ENCODE data around the gene MYEF2. TPM values are rescaled to one million over a fixed set of nuclear protein-coding genes. Genes with fewer than 3 reads are reported as not detected.

Gene MYEF2
- total RNA-seq, 1 donor from 2014 or later = 0.56 TPM

GRCh38 chr15:48145923-48146322, 32.2 kb downstream of the MYEF2 start:
- no peak for ATAC-seq

DNA sequence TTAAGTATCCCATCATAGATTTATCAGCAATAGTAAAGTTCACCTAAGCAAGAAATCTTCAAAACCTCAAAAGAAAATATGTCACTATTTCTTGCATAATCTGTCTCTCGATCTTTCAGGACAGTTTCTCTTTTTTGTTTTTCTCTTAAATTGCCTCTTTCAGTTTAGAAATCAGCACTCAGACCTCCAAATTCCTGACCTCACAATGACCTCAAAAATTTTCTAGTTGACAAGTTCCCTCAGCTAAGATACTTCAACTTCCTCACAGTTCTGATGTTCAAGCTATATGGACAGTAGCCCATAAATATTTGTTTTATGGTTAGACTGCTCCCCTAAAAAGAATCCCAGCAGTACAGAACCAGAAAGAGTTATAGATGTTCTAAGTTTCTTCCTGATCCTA, 33.2 kb downstream of the MYEF2 start:
- no peak for ATAC-seq

DNA sequence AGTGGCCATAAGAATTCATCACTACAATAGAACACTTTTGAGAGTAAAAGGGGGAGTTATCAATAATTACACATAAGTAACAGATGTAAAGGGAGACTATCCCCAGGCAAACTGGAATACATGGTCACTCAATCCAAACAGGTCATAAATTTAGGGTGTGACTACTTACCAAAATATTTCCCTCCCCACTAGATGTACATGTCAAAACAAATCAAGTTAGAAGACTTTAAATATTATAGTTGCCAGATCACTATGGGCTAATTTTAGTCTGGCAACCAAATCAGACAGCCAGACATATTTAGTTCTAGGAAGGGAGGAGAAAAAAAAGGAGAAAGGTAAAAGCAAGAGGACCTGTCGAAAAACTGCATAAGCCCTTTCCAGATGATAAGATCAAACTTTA, 34.2 kb downstream of the MYEF2 start:
- ATAC-seq = no peak

DNA sequence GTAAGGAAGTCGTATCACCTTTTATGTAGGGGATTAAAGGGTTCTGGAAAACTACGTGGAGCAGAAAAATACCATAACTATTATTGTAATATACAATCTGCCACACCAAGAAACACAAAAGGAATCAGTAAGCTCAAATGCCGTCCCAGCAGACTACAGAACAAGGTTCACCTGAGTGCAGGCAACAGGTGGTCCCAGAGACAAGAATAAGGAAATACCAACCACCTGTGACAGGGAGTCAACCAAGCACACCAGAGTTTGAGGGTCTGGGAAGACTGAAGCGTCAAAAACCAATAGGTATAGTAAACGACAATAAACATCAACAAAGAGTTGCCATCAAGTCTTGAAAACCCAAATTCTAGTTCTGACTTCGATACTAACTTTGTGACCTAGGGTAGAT, 45.2 kb downstream of the MYEF2 start:
- ATAC-seq = no peak

DNA sequence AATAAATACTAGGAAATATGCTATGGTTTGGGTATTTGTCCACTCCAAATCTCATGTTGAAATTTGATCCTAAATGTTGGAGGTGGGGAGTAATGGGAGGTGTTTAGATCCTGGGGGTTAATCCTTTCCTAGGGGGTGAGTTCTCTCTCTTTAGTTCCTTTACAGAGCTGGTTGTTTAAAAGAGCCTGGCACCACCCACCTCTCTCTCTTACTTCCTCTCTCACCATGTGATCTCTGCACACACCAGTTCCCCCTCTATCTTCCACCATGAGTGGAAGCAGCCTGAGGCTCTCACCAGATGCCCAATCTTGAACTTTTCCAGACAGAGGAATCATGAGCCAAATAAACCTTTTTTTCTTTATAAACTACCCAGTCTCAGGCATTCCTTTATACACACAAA, 46.8 kb downstream of the MYEF2 start:
- no peak for ATAC-seq

- no peak for ATAC-seq
These were observed 51.3 kb downstream of the MYEF2 start for GRCh38 chr15:48126667-48127355.

GRCh38 chr15:48121849-48122248, 56.2 kb downstream of the MYEF2 start:
- ATAC-seq = no peak

- no peak for ATAC-seq
These were observed 57.4 kb downstream of the MYEF2 start, which contains the start of gene SLC24A5 for GRCh38 chr15:48120745-48121144. SLC24A5 (plus strand) TSS chr15:48120990; CDS start chr15:48121045, 55 bp downstream.

- ATAC-seq = no peak
These were observed 58.8 kb downstream of the MYEF2 start for GRCh38 chr15:48119277-48119676.

- ATAC-seq = no peak
These were observed 65.9 kb downstream of the MYEF2 start for GRCh38 chr15:48112242-48112641.

GRCh38 chr15:48109856-48110531, 68.1 kb downstream of the MYEF2 start:
- no peak for ATAC-seq

- ATAC-seq = no peak
These were observed 68.9 kb downstream of the MYEF2 start for GRCh38 chr15:48109212-48109611.

DNA sequence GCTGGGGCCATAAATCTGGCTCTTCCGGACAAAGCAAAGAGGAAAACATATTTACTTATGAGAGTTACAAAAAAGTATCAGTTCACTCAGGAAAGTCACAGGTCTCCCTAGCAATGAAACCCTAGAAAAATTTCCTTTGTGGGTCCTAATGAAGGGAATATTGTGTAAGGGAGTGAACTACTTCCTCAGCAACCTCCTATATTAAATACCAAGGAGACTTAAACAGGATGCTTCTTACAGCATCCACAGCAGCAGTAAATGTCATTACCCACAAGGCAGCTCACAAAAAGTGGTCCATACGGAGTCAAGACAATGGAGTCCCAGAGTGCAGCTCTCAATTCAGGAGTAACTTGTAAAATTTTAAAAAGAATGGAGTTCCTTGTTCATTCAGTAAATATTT, 72.2 kb downstream of the MYEF2 start:
- ATAC-seq = no peak

GRCh38 chr15:48103647-48104046, 74.4 kb downstream of the MYEF2 start:
- no peak for ATAC-seq

GRCh38 chr15:48102167-48102566, 75.9 kb downstream of the MYEF2 start:
- ATAC-seq = no peak

DNA sequence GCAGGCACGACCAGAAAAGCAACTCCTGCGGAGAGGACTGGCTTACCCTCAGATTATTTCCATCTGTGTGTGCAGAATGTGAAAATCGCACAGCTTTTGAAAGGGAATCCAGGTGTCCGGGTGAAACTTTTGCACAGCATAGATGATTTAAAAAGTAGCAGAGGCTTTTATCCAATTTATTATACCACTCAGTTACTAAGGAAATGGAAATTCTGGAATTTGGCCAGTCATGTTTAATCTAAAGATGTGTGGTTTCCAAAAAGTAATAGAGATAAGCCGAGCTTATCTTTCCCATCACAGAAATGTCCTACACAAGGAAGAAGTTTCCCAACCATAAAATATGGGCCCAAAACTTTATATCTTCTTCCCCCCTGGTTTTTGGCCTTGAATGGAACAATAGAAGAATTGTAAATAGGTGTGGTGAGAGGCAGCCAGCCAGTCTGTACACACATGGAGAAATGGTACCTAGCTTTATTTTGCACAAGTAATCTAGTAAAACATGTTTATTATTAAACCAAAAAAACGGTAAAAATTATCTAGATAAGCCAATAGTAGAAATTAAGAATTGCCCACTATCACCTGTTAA, 76.6 kb downstream of the MYEF2 start:
- ATAC-seq = no peak

GRCh38 chr15:48097264-48097663, 80.8 kb downstream of the MYEF2 start:
- no peak for ATAC-seq

DNA sequence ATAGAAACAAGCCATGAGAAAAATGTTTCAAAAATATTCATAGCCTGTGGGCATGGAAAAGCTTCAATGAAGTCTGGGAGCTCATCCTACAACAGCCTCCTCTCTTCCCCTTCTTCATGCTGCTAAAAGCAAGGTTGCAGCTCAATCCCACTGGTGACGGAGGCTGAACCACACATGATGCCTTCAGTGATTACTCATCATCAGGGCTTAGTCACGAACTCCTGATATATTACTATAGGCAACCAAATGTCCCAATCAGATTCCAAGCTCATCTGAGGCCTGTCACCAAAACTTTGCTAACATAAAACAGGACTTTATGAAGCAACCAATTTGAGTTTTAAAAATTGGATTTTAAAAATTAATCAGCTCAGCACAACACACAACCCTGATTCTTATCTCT, 81.3 kb downstream of the MYEF2 start:
- no peak for ATAC-seq

DNA sequence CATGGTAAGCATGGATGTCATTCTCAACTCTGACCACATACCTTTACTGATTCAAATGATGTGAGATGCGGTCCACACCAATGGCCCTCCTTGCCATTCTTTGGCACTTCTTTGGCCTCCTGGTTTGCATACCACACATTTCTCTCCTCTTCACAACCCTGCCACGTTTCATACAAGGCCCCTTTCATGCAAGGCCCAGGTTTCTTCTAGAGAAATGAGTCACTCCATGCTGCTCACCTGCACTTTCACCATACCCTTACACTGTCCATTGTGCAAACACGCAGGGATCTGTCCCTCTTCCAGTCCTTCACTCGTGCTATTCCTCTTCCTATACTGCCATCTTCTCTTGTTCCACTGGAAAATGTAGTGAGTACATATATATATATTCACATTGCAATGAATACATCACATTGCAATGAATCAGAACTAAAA, 81.7 kb downstream of the MYEF2 start:
- ATAC-seq = no peak

GRCh38 chr15:48091522-48091921, 86.6 kb downstream of the MYEF2 start:
- no peak for ATAC-seq

DNA sequence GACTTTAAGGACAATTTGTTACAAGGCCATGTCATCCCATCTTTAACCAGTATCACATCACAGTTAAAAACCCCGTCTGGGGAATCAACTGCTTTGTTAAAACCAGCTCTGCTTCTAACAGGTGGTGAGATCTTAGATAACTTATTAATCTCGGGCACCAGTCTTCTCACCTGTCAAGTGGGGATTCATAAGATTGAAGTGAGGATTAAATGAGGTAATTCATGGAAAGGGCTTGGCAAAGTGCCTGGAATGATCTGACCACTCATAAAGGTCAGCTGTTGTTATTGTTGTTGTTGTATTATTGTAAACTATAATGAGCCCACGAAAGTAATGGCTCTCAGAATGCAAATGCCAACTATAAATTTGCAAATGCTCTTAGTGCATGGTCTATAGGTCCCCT, 87.4 kb downstream of the MYEF2 start:
- no peak for ATAC-seq

- no peak for ATAC-seq
These were observed 88.0 kb downstream of the MYEF2 start for GRCh38 chr15:48090115-48090514.

DNA sequence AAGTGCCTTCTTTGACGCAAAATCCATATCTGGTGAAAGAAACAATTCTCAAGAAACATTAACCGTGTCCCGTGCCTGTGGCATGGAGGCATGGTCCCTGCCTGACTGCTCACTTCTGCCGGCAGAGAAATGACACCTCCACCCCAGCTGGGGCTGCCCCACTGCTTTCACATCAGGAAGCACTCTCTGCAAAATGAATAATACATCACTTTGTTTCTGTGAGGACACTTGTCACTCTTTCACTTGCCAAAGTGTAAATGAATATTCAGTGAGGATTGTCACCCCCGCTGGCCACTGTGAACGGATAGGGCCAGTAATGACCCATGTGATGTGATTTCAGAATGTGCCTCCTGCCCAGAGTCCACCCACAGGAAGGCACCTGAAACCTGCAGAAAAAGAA, 88.4 kb downstream of the MYEF2 start:
- ATAC-seq = no peak

DNA sequence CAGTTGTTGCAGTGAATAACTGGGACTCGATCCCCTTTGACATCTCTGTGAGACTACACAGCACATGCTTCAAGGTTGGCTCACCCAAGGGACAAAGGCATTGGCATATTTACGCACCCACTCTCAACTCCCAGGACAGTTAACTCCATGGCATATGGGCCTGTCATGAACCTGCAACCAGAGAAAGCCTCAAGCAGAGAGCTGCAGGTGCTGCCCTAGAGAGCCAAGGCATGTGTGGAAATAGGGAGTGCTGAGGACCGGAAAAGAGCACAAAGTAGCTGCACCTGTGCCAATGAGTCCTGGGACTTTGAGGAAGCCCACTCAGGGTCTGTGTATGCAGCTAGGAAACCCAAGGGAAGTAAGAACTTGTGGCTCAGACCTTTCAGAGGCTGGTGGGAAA, 90.3 kb downstream of the MYEF2 start:
- ATAC-seq = no peak

Measured in esophagus mucosa (tissue), 1 donor.